Astrocyte of the hippocampus (primary cell): ENCODE results near the gene MYH16.
"Not testable (repeated sequence)": the region's sequence is repeated elsewhere in the genome, so short reads cannot be mapped to it uniquely, and the experiment has no call there.

Experiments
- DNase-seq: peaks from one replicate; pipeline ENCODE4 v3.0.0; 2011; ENCODE audit warnings: low read depth, low spot score

MYH16 gene

GRCh38 chr7:99272476-99273045 is at the start of gene MYH16:
TSS of gene MYH16 (plus strand) at chr7:99272839.
- DNase-seq: no peak

GRCh38 chr7:99224263-99224898 is 48.3 kb upstream of the MYH16 start:
- peak; percentile 53 for DNase-seq

- DNase-seq: no peak
Observed at GRCh38 chr7:99224899-99225265, 47.8 kb upstream of the MYH16 start.

GRCh38 chr7:99229234-99229633 is 43.4 kb upstream of the MYH16 start:
- DNase-seq: no peak

DNA sequence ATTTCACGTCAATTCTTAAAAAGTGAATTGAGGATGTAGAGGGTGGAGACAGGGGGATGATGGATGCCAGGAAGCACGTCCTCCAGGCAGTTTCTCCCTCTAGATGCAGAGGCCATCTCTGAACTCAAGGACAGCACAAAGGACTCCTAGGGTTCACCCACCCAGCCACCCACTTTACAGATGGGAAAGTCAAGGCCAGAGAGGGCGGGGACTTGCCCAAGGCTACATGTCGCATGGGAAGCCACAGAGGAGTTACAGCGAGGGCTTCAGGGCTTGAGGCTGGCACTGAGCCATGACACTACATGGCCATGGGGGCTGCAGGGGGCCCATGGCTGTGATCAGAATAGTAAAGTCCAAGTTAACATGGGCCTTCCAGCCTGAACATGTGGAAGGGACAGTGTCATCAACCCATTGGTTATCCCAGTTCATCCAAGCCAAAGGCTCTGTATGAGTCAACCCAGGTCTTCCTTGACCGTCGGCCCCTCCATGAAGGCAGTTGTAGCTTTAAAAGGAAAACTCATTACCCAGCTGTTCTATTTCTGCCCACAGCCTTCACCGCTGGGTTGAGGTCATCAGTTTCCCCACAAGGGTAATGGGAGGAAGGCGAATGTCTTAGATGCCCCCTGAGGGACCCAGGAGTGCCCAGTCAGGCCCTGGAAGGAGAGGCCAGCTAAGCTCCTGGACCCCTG is 40.4 kb upstream of the MYH16 start:
- no peak for DNase-seq

- not testable (repeated sequence) for DNase-seq
Observed at GRCh38 chr7:99232955-99233354, 39.7 kb upstream of the MYH16 start.

- DNase-seq: no peak
Observed at GRCh38 chr7:99234185-99234584, 38.5 kb upstream of the MYH16 start.

- DNase-seq: no peak
Observed at GRCh38 chr7:99235925-99236324, 36.7 kb upstream of the MYH16 start.

DNA sequence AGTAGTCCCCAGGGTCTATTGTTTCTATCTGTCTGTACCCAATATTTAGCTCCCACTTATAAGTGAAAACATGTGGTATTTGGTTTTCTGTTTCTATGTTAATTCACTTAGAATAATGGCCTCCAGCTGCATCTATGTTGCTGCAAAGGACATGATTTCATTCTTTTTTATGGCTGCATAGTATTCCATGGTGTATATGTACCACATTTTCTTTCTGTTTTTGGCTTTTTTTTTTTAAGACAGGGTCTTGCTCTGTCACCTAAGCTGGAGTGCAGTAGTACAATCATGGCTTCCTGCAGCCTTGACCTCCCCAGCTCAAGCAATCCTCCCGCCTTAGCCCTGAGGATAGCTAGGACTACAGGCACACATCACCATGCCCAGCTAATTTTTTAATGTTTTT is 34.8 kb upstream of the MYH16 start:
- DNase-seq: not testable (repeated sequence)

DNA sequence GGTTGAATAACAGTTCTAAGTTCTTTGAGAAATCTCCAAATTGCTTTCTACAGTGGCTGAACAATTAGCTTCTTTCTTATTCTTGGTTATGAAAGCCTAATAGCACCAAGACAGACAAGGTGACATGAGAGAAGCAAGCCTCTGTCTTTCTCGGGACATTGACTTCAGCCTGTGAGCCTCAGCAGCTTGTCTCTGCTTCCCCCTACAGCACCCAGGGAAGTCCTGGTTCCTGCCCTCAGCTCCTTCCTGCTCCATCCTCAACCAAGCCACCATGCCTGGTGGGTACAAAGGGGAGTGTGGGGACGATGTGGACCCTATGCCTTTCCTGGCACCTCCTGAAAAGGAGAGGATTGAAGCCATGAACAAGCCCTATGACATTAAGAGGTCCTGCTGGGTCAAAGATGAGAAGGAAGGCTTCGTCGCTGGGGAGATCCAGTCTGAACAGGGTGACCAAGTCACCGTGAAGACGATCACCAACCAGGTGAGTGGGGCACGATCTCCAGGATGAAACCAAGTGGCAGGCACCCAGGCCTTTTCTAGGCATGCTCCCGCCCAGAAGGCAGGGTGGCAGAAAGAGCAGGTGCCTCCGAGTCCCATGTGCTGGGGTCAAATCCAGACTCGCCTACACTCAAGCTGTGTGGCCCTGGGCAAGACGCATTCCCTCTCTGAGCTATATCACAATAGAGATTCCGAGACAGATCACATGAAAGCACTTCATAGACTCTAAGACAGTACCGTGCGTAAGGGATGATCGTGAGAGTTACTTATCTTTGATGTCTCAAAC is 33.9 kb upstream of the MYH16 start:
- DNase-seq: no peak

DNA sequence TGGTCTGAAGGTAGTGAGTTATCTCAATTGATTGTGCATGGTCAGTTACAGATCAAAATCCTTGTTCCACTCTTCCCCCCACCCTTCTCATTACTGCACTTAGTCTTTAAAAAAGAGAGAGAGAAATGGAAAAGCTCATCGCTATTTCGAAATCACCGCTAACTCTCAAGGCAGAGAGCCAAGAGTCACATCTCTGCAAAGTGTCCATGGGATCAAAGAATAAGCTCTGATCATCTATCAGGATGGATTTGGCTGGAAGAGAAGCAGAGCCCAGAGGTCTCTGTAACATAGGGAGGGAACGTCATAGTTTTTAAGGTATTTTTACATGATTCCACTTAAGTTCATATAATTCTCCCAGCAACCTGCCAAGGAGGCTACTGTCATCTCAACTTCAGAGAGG is 30.0 kb upstream of the MYH16 start:
- DNase-seq: no peak

DNA sequence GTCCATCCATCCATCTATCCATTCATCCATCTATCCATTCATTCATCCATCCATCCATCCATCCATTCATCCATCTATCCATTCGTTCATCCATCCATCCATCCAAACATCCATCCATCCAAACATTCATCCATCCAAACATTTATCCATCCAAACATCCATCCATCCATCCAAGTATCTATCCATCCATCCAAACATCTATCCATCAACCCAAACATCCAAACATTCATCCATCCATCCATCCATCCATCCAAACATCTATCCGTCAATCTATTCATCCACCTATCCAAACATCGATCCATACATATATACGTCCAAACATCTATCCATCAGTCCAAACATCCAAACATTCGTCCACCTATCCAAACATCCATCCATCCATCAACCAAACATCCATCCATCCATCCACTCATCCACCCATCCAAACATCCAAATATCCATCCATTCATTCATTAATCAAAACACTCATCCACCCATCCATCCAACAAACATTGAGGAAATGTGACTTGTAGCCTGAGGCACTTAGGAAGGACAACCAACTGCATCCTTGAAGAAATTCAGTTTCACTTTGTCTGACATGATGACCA is 28.8 kb upstream of the MYH16 start:
- DNase-seq: no peak

GRCh38 chr7:99244939-99245338 is 27.7 kb upstream of the MYH16 start:
- DNase-seq: no peak

- DNase-seq: no peak
Observed at GRCh38 chr7:99248391-99249095, 24.1 kb upstream of the MYH16 start.

DNA sequence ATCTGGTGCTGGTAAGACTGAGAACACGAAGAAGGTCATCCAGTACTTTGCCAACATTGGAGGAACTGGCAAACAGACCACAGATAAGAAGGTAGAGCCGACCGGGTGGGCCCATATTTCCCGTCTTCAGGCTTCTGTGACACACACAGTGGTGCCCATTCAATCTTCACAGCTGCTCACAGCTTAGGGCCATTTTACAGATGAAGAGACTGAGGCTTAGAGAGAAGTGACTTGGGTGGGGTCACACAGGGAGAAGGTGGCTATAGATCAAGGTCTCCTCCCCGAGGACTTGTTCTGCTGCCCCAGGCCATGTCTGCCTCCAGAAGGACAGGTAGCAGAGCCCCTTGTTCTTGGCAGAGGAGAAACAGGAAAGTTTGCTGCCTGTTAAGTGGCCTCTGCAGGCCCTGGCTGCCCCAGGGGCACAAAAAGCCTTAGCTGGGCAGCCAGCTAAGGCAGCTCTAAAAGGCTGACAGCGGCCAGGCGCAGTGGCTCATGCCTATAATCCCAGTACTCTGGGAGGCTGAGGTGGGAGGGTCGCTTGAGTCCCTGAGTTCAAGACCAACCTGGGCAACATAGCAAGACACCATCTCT is 22.6 kb upstream of the MYH16 start:
- no peak for DNase-seq

- DNase-seq: no peak
Observed at GRCh38 chr7:99252166-99252895, 20.3 kb upstream of the MYH16 start.

DNA sequence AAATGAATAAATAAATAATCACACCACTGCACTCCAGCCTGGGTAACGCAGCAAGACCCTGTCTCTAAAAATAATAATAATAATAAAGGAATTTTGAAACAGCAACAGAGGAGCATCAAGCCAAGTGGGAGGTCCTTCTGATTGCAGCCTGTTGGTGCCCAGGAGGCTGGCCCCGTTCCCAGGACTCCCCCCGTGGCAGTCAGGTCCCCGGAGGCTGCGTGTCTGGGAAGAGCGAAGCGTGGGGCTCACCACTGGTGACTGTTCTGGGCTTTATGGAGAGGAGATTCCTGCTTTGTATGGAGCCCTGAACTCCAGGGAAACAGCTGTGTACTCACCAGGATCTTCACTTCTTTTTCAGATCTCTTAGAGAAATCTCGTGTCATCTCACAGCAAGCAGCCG is 19.3 kb upstream of the MYH16 start:
- DNase-seq: no peak

GRCh38 chr7:99254390-99254789 is 18.2 kb upstream of the MYH16 start:
- no peak for DNase-seq

- DNase-seq: no peak
Observed at GRCh38 chr7:99255463-99255862, 17.2 kb upstream of the MYH16 start.

DNA sequence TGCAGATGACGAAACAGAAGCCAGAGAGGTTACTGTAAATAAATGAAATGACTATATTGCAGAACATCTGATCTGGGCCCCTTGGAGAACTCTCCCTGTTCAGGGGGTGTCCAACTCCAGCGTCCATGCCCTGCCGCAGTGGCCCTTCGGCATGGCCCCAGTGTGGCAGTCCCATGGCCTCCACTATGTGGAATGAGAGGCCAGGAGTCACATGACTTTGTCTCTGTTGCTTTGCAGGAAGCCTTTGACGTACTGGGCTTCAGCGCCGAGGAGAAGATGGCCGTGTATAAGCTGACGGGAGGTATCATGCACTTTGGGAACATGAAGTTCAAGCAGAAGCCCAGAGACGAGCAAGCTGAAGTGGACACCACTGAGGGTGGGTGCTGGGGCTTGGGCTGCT is 15.6 kb upstream of the MYH16 start:
- no peak for DNase-seq
